Loucy (cell line): ENCODE data around the gene EIPR1.

Source experiments
- EZH2phosphoT487 ChIP-seq: fragments of 200-600 bp; IDR thresholded peaks from 2 replicates; pipeline ENCODE4 v1.6.1; 2018; ENCODE audit warnings: antibody characterized with exemption, mild to moderate bottlenecking, moderate library complexity, borderline replicate concordance
- TF ChIP-seq, protein P1 (sequence below): fragments of 200-600 bp; sonication (generic); conservative IDR thresholded peaks from 2 replicates; pipeline ENCODE4 v1.5.1; 2014; ENCODE audit warnings: mild to moderate bottlenecking, antibody characterized with exemption, low read length

DNA sequence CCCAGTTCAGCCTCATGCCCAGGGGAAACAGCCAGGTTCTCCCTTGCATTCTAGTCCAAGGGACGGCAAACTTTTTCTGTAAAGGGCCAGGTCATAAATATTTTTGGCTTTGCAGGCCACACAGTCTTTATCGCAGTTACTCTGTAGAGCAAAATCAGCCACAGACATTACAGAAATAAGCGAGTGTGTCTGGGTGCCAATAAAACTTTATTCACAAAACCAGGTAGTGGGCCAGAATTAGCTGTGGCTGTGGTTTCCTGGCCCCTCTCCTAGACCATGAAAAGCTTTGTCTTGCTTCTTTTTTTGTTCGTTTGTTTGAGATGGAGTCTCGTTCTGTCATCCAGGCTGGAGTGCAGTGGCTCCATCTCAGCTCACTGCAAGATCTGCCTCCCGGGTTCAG lies 80.1 kb downstream of the EIPR1 start:
- TF ChIP-seq, protein P1, sequence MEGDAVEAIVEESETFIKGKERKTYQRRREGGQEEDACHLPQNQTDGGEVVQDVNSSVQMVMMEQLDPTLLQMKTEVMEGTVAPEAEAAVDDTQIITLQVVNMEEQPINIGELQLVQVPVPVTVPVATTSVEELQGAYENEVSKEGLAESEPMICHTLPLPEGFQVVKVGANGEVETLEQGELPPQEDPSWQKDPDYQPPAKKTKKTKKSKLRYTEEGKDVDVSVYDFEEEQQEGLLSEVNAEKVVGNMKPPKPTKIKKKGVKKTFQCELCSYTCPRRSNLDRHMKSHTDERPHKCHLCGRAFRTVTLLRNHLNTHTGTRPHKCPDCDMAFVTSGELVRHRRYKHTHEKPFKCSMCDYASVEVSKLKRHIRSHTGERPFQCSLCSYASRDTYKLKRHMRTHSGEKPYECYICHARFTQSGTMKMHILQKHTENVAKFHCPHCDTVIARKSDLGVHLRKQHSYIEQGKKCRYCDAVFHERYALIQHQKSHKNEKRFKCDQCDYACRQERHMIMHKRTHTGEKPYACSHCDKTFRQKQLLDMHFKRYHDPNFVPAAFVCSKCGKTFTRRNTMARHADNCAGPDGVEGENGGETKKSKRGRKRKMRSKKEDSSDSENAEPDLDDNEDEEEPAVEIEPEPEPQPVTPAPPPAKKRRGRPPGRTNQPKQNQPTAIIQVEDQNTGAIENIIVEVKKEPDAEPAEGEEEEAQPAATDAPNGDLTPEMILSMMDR = no peak
- no peak for TF ChIP-seq EZH2phosphoT487
